HEK293 (cell line): ENCODE measurements around the gene SPRED3.

Experiments
- CTCF ChIP-seq: fragments of 450-650 bp; formaldehyde crosslinking; IDR thresholded peaks from 2 replicates; pipeline ENCODE4 v1.5.1; 2016; ENCODE audit warnings: missing biosample characterization, missing genetic modification characterization
- ZNF24 ChIP-seq: fragments of 450-650 bp; formaldehyde crosslinking; IDR thresholded peaks from 2 replicates; pipeline ENCODE4 v1.5.1; 2016; ENCODE audit warnings: missing biosample characterization, missing genetic modification characterization
- ZNF274 ChIP-seq, 2 experiments: fragments of 200-500 bp in 1 of 2; fragments of 450-650 bp in 1 of 2; sonication (Bioruptor generic) in 1 of 2; formaldehyde crosslinking in 1 of 2; IDR thresholded peaks; 2 replicates each; pipeline versions ENCODE4 v1.5.1 to v1.6.1; 2014 to 2016; ENCODE audit warnings: borderline replicate concordance in 1 of 2, inconsistent platforms in 1 of 2, low read length in 1 of 2, missing biosample characterization in 1 of 2, missing genetic modification characterization in 1 of 2
- ZNF521 ChIP-seq: fragments of 450-650 bp; formaldehyde crosslinking; IDR thresholded peaks from 2 replicates; pipeline ENCODE4 v1.5.1; 2017; ENCODE audit warnings: missing biosample characterization, mild to moderate bottlenecking, missing genetic modification characterization
- TF ChIP-seq, protein P1 (sequence below): fragments of 450-650 bp; formaldehyde crosslinking; IDR thresholded peaks from 2 replicates; pipeline ENCODE4 v1.5.1; 2016; ENCODE audit warnings: missing biosample characterization, missing genetic modification characterization
- TF ChIP-seq, protein P2 (sequence below): fragments of 450-650 bp; formaldehyde crosslinking; IDR thresholded peaks from 2 replicates; pipeline ENCODE4 v1.5.1; 2016; ENCODE audit warnings: missing biosample characterization, missing genetic modification characterization

DNA sequence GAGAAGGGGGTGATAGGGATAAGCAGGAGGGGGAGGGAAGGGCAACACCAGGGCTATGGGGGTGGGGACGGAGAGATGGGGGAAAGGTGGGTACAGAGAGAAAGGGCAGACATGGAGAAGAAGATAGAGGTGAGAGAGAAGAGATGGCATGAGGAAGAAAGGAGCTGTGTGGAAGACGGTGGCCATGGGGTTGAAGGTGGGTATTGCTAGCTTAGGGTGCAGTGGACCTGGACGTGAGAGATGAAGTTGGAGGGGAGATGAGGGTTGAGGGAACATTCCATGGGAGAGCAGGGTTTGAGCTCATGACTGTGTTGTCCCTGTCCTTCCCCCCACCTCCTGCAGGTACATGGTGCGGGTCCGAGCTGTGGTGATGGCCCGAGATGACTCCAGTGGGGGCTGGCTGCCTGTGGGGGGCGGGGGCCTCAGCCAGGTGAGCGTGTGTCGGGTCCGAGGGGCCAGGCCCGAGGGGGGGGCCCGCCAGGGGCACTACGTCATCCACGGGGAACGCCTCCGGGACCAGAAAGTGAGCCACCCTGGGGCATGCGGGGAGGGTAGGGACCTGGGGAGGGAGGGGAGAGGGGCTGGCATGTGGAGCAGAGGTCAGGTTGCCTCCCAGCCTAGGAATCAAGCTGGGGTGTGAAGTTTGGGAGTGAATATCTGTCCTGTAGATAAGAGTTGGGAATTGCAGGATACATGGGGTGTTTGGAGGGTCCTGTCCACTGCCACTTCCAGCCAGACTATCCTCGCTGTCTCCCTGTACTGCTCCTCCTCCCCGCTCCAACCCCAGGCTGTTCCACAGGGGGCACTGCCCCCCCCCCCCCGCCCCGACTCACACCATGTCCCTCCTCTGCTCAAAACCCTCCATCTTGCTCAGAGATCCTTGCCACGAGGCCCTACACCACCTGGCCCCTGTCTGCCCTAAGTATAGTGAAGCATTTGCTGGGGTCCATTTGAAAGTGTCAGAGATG, 1.7 kb downstream of the SPRED3 start:
- TF ChIP-seq CTCF (no peak), ZNF521 (tag by site-specific recombination) (no peak), ZNF24 (tag by site-specific recombination) (no peak), ZNF274 (IDR thresholded peaks at IDR 0.05; ENCODE audit: low read length) (no peak), ZNF274 (tag by site-specific recombination; IDR thresholded peaks at IDR 0.05; ENCODE audit: borderline replicate concordance) (peak; percentile 54; the same call in 1 of the 2 replicates)
- TF ChIP-seq, protein P1, sequence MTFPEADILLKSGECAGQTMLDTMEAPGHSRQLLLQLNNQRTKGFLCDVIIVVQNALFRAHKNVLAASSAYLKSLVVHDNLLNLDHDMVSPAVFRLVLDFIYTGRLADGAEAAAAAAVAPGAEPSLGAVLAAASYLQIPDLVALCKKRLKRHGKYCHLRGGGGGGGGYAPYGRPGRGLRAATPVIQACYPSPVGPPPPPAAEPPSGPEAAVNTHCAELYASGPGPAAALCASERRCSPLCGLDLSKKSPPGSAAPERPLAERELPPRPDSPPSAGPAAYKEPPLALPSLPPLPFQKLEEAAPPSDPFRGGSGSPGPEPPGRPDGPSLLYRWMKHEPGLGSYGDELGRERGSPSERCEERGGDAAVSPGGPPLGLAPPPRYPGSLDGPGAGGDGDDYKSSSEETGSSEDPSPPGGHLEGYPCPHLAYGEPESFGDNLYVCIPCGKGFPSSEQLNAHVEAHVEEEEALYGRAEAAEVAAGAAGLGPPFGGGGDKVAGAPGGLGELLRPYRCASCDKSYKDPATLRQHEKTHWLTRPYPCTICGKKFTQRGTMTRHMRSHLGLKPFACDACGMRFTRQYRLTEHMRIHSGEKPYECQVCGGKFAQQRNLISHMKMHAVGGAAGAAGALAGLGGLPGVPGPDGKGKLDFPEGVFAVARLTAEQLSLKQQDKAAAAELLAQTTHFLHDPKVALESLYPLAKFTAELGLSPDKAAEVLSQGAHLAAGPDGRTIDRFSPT (tag by site-specific recombination), result no peak; the same call in 1 of the 2 replicates
- TF ChIP-seq, protein P2, sequence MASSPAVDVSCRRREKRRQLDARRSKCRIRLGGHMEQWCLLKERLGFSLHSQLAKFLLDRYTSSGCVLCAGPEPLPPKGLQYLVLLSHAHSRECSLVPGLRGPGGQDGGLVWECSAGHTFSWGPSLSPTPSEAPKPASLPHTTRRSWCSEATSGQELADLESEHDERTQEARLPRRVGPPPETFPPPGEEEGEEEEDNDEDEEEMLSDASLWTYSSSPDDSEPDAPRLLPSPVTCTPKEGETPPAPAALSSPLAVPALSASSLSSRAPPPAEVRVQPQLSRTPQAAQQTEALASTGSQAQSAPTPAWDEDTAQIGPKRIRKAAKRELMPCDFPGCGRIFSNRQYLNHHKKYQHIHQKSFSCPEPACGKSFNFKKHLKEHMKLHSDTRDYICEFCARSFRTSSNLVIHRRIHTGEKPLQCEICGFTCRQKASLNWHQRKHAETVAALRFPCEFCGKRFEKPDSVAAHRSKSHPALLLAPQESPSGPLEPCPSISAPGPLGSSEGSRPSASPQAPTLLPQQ, result no peak
